Uterus (tissue), 4 donors: Measurements from ENCODE around the gene SIPA1. TPM values are rescaled to one million over a fixed set of nuclear protein-coding genes. Genes with fewer than 3 reads are reported as not detected.

Source experiments
- DNase-seq, 2 donors: peaks; one replicate each; pipeline ENCODE4 v3.0.0-alpha.2; 2019 to 2020
- H3K27ac ChIP-seq, 2 donors: fragments of 200-600 bp; sonication (generic); 1 replicate in 1 of 2; 2 replicates in 1 of 2; pipeline ENCODE4 v1.5.1; 2016 to 2018
- H3K27me3 ChIP-seq, 2 donors: fragments of 200-600 bp; sonication (generic); one replicate each; pipeline ENCODE4 v1.5.1; 2018 to 2019; ENCODE audit warnings: control low read depth in 1 of 2
- H3K36me3 ChIP-seq, 2 donors: fragments of 200-600 bp; sonication (generic); one replicate each; pipeline ENCODE4 v1.5.1; 2019; ENCODE audit warnings: control low read depth in 1 of 2
- H3K4me1 ChIP-seq, 2 donors: fragments of 200-600 bp; sonication (generic); one replicate each; pipeline ENCODE4 v1.5.1; 2018 to 2019; ENCODE audit warnings: control low read depth in 1 of 2
- H3K4me3 ChIP-seq, 2 donors: fragments of 200-600 bp; sonication (generic); 1 replicate in 1 of 2; 2 replicates in 1 of 2; pipeline ENCODE4 v1.5.1; 2018 to 2019; ENCODE audit warnings: mild to moderate bottlenecking in 1 of 2
- H3K9me3 ChIP-seq, 2 donors: fragments of 200-600 bp; sonication (generic); one replicate each; pipeline ENCODE4 v1.5.1; 2019; ENCODE audit warnings: control low read depth in 1 of 2
- CTCF ChIP-seq, 4 experiments: fragments of 200-600 bp in 2 of 4; fragments of 450-650 bp in 2 of 4; sonication (generic) in 2 of 4; IDR thresholded peaks; one replicate each; pipeline ENCODE4 v1.5.1; 2016 to 2019; ENCODE audit warnings: antibody characterized with exemption in 4 of 4, mild to moderate bottlenecking in 2 of 4, moderate library complexity in 1 of 4
- POLR2A ChIP-seq, 2 donors: fragments of 450-650 bp; IDR thresholded peaks; one replicate each; pipeline ENCODE4 v1.6.1; 2016; ENCODE audit warnings: antibody characterized with exemption in 2 of 2, mild to moderate bottlenecking in 1 of 2, moderate library complexity in 1 of 2
- intact Hi-C: fragments of 100-400 bp; cut with DNase I; formaldehyde crosslinking; loops from one replicate; pipeline ENCODE4 v1.15.1; 2023; ENCODE audit warnings: low total_unique reads
- total RNA-seq, 4 donors: library from RNA; depleted of rRNA in 3 of 4; stranded (reverse); fragments of >200 nt in 3 of 4; gene quantifications; one replicate each; pipeline versions ENCODE4 v1.1.0 to v1.2.4, GENCODE V29; 2014 to 2023
- donor health status: DM: yes; HTN: yes; CAD: no.

The SIPA1 gene
- total RNA-seq, 4 donors from 2014 or later, result 11.2 to 60.1 (median 27.0) TPM

DNA sequence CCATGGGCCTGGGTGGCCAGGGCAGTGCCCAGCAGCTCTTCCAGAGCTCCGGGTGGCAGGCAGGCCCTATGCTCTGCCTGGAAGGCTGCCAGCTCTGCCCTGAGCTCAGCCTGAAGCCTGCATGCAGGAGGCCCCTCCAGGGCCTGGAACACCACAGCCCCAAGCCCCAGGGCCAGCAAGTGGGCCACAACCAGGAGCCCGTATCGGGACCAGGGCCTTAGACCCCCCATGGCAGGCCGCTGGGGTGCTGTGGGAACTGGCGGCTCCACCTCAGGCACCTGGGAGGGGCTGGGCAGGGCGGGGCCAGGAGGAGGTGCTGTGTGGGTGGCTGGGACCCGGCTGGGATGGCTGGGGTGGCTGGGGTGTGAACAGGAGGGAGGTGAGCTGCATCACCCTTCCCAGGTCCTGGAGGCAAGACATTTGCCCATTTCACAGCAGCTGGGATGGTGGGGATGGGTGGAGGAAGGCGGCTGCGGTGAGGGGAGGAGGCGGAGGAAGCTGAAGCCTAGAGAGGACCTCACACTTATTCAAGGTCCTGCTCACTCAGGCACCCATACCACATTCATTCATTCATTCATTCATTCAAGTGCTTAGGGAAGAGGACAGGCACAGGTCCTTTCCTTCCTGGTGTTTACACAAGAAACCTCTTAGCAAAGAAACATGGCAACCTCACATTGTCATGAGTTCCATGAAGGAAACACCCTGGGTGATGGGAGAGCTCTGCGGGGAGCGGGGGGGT lies 42.2 kb upstream of the SIPA1 start, which contains the start of gene KCNK7:
Gene KCNK7, minus strand, starts transcription at position 258 of the 739 bp plus-strand sequence. Its CDS starts 28 bp downstream, at position 230.
- intact Hi-C loops, result no loop called here
- DNase-seq, result no peak
- H3K4me3 ChIP-seq, result no peak within 1 kb of the TSS
- H3K27ac ChIP-seq, result peak within 1 kb of the TSS in 1 of 2 donors; percentile 7
- H3K36me3 ChIP-seq, result no peaks in the 10 kb centered on the region
- no peaks in the 10 kb centered on the region for H3K9me3 ChIP-seq
- H3K27me3 ChIP-seq, result no peaks in the 10 kb centered on the region
- TF ChIP-seq CTCF (IDR thresholded peaks at IDR 0.05) (no peak), POLR2A (IDR thresholded peaks at IDR 0.05) (no peak)
- H3K4me1 ChIP-seq, result peaks cover 0 to 3% of the 10 kb centered on the region in 2 donors

DNA sequence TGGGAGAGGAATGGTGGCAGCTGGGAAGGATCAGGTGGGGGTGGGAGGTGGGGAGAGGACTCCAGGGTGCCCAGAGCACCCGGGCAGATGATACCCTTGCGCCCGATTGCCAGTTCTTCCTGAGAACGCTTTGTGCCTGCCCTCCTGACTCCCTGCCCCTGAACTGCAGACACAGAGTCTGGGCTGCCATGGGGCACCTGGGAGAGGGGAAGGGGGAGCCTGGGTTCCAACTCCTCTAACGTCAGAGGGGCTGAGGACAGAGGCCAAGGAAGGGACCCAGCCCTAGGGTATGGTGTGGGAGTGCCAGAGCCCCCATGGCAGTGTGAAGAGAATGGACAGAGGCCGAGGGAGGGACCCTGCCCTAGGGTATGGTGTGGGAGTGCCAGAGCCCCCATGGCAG lies 41.4 kb upstream of the SIPA1 start:
- H3K9me3 ChIP-seq, result no peaks in the 10 kb centered on the region
- intact Hi-C loops, result no loop called here

GRCh38 chr11:65598258-65598699 lies 39.6 kb upstream of the SIPA1 start:
- intact Hi-C loops, result no loop called here
- DNase-seq, result no peak
- TF ChIP-seq POLR2A (IDR thresholded peaks at IDR 0.05), result no peak
- no peak for TF ChIP-seq CTCF (IDR thresholded peaks at IDR 0.05)
- H3K4me1 ChIP-seq, result peaks cover 0 to 3% of the 10 kb centered on the region in 2 donors
- no peak overlapping the region for H3K4me3 ChIP-seq
- H3K27me3 ChIP-seq, result no peaks in the 10 kb centered on the region
- H3K9me3 ChIP-seq, result no peaks in the 10 kb centered on the region
- H3K36me3 ChIP-seq, result no peaks in the 10 kb centered on the region
- H3K27ac ChIP-seq, result no peak overlapping the region

More for the DNA sequence above, 41.4 kb upstream of the SIPA1 start:
- TF ChIP-seq CTCF (IDR thresholded peaks at IDR 0.05) (no peak), POLR2A (IDR thresholded peaks at IDR 0.05) (no peak)
- Histone ChIP-seq H3K27ac (no peak overlapping the region), H3K27me3 (no peaks in the 10 kb centered on the region), H3K4me1 (peaks cover 0 to 3% of the 10 kb centered on the region in 2 donors), H3K4me3 (no peak overlapping the region), H3K36me3 (no peaks in the 10 kb centered on the region)
- DNase-seq, result no peak

GRCh38 chr11:65599216-65599954 lies 38.5 kb upstream of the SIPA1 start:
- no peaks in the 10 kb centered on the region for H3K27me3 ChIP-seq
- H3K27ac ChIP-seq, result no peak overlapping the region
- no peaks in the 10 kb centered on the region for H3K9me3 ChIP-seq
- DNase-seq, result no peak
- no peaks in the 10 kb centered on the region for H3K4me1 ChIP-seq
- TF ChIP-seq CTCF (IDR thresholded peaks at IDR 0.05) (no peak), POLR2A (IDR thresholded peaks at IDR 0.05) (no peak)
- intact Hi-C loops, result no loop called here
- H3K36me3 ChIP-seq, result no peaks in the 10 kb centered on the region
- no peak overlapping the region for H3K4me3 ChIP-seq

DNA sequence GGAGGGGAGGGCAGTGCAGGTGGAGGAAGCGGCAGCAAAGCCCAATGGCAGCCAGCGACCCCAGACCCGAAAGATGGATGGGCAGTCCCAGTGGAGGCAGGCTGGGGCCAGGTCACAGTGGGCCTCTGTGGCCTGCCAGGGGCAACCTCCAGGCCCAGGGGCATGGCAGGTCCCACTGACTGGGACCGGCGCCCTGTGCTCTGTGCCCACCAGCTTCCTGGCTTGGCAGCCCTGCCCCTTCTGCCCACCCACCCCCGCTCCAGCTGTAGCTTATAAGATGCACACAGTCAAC lies 38.0 kb upstream of the SIPA1 start:
- Histone ChIP-seq H3K9me3 (no peaks in the 10 kb centered on the region), H3K27ac (no peak overlapping the region), H3K36me3 (no peaks in the 10 kb centered on the region), H3K27me3 (no peaks in the 10 kb centered on the region), H3K4me3 (no peak overlapping the region), H3K4me1 (no peaks in the 10 kb centered on the region)
- intact Hi-C loops, result loop anchor here (10.0 kb wide), 1 partner anchor 225 kb away; no protein-coding TSS in a partner anchor
- TF ChIP-seq POLR2A (IDR thresholded peaks at IDR 0.05) (no peak), CTCF (IDR thresholded peaks at IDR 0.05) (no peak)
- no peak for DNase-seq
